Measurements from ENCODE around the gene ARHGEF10L.

DNA sequence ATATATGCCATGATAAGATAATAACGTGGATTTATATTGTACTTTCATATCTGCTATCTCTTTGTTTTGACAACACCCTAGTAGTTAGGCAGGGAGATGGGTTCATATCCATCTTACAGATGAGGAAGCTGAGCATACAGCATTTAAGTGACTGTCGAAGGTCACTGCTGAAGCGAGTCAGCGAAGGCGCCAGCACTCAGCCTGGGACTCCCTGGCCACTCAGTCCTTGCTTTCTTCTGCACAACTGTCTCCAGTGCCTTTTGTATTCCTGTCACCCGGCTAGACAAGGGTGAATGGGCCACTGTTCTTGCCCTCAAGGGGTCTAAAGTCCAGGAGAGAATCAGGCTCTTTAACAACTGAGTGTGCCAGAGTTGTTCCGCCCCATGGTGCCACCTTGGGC lies 3.1 kb downstream of the ARHGEF10L start:
- TF ChIP-seq, protein P1, sequence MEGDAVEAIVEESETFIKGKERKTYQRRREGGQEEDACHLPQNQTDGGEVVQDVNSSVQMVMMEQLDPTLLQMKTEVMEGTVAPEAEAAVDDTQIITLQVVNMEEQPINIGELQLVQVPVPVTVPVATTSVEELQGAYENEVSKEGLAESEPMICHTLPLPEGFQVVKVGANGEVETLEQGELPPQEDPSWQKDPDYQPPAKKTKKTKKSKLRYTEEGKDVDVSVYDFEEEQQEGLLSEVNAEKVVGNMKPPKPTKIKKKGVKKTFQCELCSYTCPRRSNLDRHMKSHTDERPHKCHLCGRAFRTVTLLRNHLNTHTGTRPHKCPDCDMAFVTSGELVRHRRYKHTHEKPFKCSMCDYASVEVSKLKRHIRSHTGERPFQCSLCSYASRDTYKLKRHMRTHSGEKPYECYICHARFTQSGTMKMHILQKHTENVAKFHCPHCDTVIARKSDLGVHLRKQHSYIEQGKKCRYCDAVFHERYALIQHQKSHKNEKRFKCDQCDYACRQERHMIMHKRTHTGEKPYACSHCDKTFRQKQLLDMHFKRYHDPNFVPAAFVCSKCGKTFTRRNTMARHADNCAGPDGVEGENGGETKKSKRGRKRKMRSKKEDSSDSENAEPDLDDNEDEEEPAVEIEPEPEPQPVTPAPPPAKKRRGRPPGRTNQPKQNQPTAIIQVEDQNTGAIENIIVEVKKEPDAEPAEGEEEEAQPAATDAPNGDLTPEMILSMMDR (IDR thresholded peaks at IDR 0.05), result no peak
- TF ChIP-seq POLR2A (IDR thresholded peaks at IDR 0.05) (no peak), POLR2AphosphoS5 (IDR thresholded peaks at IDR 0.05) (no peak)

Data from prostate gland (tissue), 2 donors.